Thymus (tissue), 11 donors: Measurements from ENCODE around the gene TCHP. TPM values are rescaled to one million over a fixed set of nuclear protein-coding genes. Genes with fewer than 3 reads are reported as not detected.

Experiments
- DNase-seq, 9 donors: peaks; one replicate each; pipeline ENCODE4 v3.0.0-alpha.2; 2013; ENCODE audit warnings: low spot score in 9 of 9, low read depth in 6 of 9, missing footprints in 1 of 9
- H3K27ac ChIP-seq, 2 donors: one replicate each; pipeline ENCODE4 v1.5.1; 2013; ENCODE audit warnings: control low read depth in 1 of 2, low read depth in 1 of 2, low read length in 1 of 2, mild to moderate bottlenecking in 1 of 2, moderate library complexity in 1 of 2
- H3K27me3 ChIP-seq, 2 donors: one replicate each; pipeline ENCODE4 v1.5.1; 2013; ENCODE audit warnings: low read length in 1 of 2; ENCODE audit not compliant: control insufficient read depth in 2 of 2, insufficient read depth in 1 of 2
- H3K36me3 ChIP-seq, 2 donors: one replicate each; pipeline ENCODE4 v1.5.1; 2013; ENCODE audit warnings: low read length in 1 of 2, mild to moderate bottlenecking in 1 of 2, moderate library complexity in 1 of 2; ENCODE audit not compliant: control insufficient read depth in 2 of 2, insufficient read depth in 2 of 2
- H3K4me1 ChIP-seq, 2 donors: one replicate each; pipeline ENCODE4 v1.5.1; 2013; ENCODE audit warnings: low read length in 2 of 2; ENCODE audit not compliant: control insufficient read depth in 2 of 2, insufficient read depth in 2 of 2
- H3K4me3 ChIP-seq, 2 donors: one replicate each; pipeline ENCODE4 v1.5.1; 2013; ENCODE audit warnings: low read length in 2 of 2, control low read depth in 1 of 2, mild to moderate bottlenecking in 1 of 2
- H3K9me3 ChIP-seq, 2 donors: one replicate each; pipeline ENCODE4 v1.5.1; 2013; ENCODE audit warnings: low read length in 1 of 2, mild to moderate bottlenecking in 1 of 2; ENCODE audit not compliant: control insufficient read depth in 2 of 2, insufficient read depth in 1 of 2
- WGBS: extraction: QIAGEN DNeasy Blood & Tissue Kit; methylation state at CpG from one replicate; pipeline ENCODE4 v1.1.7; 2013; 5-methylcytosine and 5-hydroxymethylcytosine counted together
- polyA plus RNA-seq: library from polyadenylated mRNA; stranded (reverse); fragments of 200-250 nt; gene quantifications from one replicate; pipeline ENCODE4 v1.2.3, GENCODE V29; 2013
- total RNA-seq: library from RNA; stranded (reverse); fragments of 120-200 nt; gene quantifications from one replicate; pipeline ENCODE4 v1.2.4, GENCODE V29; 2013
- donor health status: healthy.

Gene TCHP
- total and polyA plus RNA-seq, 2 donors: 8.0 to 10.0 TPM

- 98% methylated on average over 5 of the region's 5 CpGs for WGBS
- Histone ChIP-seq H3K4me1 (no peaks in the 10 kb centered on the region), H3K27me3 (no peaks in the 10 kb centered on the region), H3K27ac (no peak overlapping the region), H3K36me3 (peaks cover 64 to 69% of the 10 kb centered on the region in 2 donors), H3K9me3 (no peaks in the 10 kb centered on the region), H3K4me3 (no peak overlapping the region)
- no peak for DNase-seq
These were observed 37.3 kb downstream of the TCHP start for GRCh38 chr12:109937371-109937770.

- Histone ChIP-seq H3K27ac (no peak overlapping the region), H3K4me3 (no peak overlapping the region), H3K27me3 (no peaks in the 10 kb centered on the region), H3K9me3 (no peaks in the 10 kb centered on the region), H3K36me3 (peaks cover 54 to 62% of the 10 kb centered on the region in 2 donors), H3K4me1 (no peaks in the 10 kb centered on the region)
- DNase-seq: no peak
- WGBS: 96% methylated on average over 7 of the region's 7 CpGs
These were observed 38.9 kb downstream of the TCHP start for GRCh38 chr12:109938947-109939346.

- WGBS: 98% methylated on average over 2 of the region's 2 CpGs
- Histone ChIP-seq H3K4me3 (no peak overlapping the region), H3K27me3 (no peaks in the 10 kb centered on the region), H3K9me3 (no peaks in the 10 kb centered on the region), H3K4me1 (no peaks in the 10 kb centered on the region), H3K36me3 (peaks cover 53 to 62% of the 10 kb centered on the region in 2 donors), H3K27ac (no peak overlapping the region)
- no peak for DNase-seq
These were observed 39.4 kb downstream of the TCHP start for GRCh38 chr12:109939504-109939903.

- Histone ChIP-seq H3K4me3 (no peak overlapping the region), H3K4me1 (peaks cover 0 to 3% of the 10 kb centered on the region in 2 donors), H3K9me3 (peaks cover 0 to 3% of the 10 kb centered on the region in 2 donors), H3K36me3 (peaks cover 53 to 62% of the 10 kb centered on the region in 2 donors), H3K27ac (no peak overlapping the region), H3K27me3 (no peaks in the 10 kb centered on the region)
- DNase-seq: no peak
- 99% methylated on average over 6 of the region's 6 CpGs for WGBS
These were observed 40.4 kb downstream of the TCHP start for GRCh38 chr12:109940339-109940923.

GRCh38 chr12:109943811-109944210 lies 43.7 kb downstream of the TCHP start:
- Histone ChIP-seq H3K36me3 (peaks cover 40 to 60% of the 10 kb centered on the region in 2 donors), H3K4me1 (peaks cover 8 to 13% of the 10 kb centered on the region in 2 donors), H3K4me3 (no peak overlapping the region), H3K9me3 (peaks cover 0 to 3% of the 10 kb centered on the region in 2 donors), H3K27me3 (no peaks in the 10 kb centered on the region), H3K27ac (no peak overlapping the region)
- 97% methylated on average over 7 of the region's 7 CpGs for WGBS
- DNase-seq: no peak

GRCh38 chr12:109944561-109945359 lies 44.7 kb downstream of the TCHP start:
- Histone ChIP-seq H3K4me3 (no peak overlapping the region), H3K27ac (no peak overlapping the region), H3K27me3 (no peaks in the 10 kb centered on the region), H3K4me1 (peaks cover 8 to 13% of the 10 kb centered on the region in 2 donors), H3K9me3 (peaks cover 0 to 3% of the 10 kb centered on the region in 2 donors), H3K36me3 (peaks cover 42 to 60% of the 10 kb centered on the region in 2 donors)
- WGBS: 93% methylated on average over 17 of the region's 17 CpGs
- no peak for DNase-seq

- Histone ChIP-seq H3K9me3 (peaks cover 0 to 3% of the 10 kb centered on the region in 2 donors), H3K4me1 (peaks cover 8 to 13% of the 10 kb centered on the region in 2 donors), H3K27ac (no peak overlapping the region), H3K4me3 (no peak overlapping the region), H3K36me3 (peaks cover 51 to 70% of the 10 kb centered on the region in 2 donors), H3K27me3 (no peaks in the 10 kb centered on the region)
- WGBS: 12% methylated on average over 5 of the region's 5 CpGs
- peak in 1 of 9 donors; percentile 25 for DNase-seq
These were observed 46.4 kb downstream of the TCHP start for GRCh38 chr12:109946505-109946904.

- Histone ChIP-seq H3K27me3 (no peaks in the 10 kb centered on the region), H3K4me3 (no peak overlapping the region), H3K9me3 (peaks cover 0 to 3% of the 10 kb centered on the region in 2 donors), H3K36me3 (peaks cover 54 to 75% of the 10 kb centered on the region in 2 donors), H3K27ac (peak overlapping the region in 1 of 2 donors; percentile 13), H3K4me1 (peaks cover 8 to 13% of the 10 kb centered on the region in 2 donors)
- 97% methylated on average over 9 of the region's 9 CpGs for WGBS
- no peak for DNase-seq
These were observed 46.8 kb downstream of the TCHP start for GRCh38 chr12:109946913-109947312.

- Histone ChIP-seq H3K36me3 (peaks cover 57 to 78% of the 10 kb centered on the region in 2 donors), H3K27ac (peak overlapping the region in 1 of 2 donors; percentile 7), H3K4me1 (peaks cover 8 to 13% of the 10 kb centered on the region in 2 donors), H3K4me3 (no peak overlapping the region), H3K27me3 (no peaks in the 10 kb centered on the region), H3K9me3 (peaks cover 0 to 3% of the 10 kb centered on the region in 2 donors)
- WGBS: 16% methylated on average over 3 of the region's 3 CpGs
- no peak for DNase-seq
These were observed 47.4 kb downstream of the TCHP start for GRCh38 chr12:109947521-109947920.
